Measurements from ENCODE around the gene BCL2L11. TPM values are rescaled to one million over a fixed set of nuclear protein-coding genes. Genes with fewer than 3 reads are reported as not detected.

Gene BCL2L11
- total RNA-seq, 1 donor from 2014 or later = 90.1 TPM

DNA sequence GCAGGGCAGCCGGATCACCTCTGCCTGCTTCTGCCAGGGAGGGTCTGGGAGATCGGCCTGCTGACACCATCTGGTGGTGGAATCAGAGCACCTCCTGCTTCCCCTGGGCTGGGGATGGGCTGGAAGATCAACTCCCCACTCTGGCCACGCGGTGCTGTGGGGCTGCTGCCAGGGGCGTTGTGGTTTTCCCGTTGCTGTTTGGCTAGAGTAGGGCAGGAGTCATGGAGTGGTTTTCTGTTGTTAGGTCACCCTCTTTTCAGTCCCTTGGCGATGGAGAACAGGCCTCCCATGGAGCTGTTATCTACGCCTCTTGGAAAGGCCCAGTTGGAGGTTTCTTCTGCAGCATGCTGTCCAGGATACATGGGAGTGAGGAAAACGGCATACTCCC lies 15.2 kb downstream of the BCL2L11 start:
- Histone ChIP-seq H3K4me3 (no peak overlapping the region), H3K27me3 (no peaks in the 10 kb centered on the region), H3K36me3 (no peaks in the 10 kb centered on the region), H3K9me3 (no peaks in the 10 kb centered on the region), H3K27ac (no peak overlapping the region), H3K4me1 (peaks cover 29% of the 10 kb centered on the region)
- DNase-seq (ENCODE audit: extremely low spot score in 2 of 2) = no peak
- TF ChIP-seq POLR2AphosphoS5 (IDR thresholded peaks at IDR 0.05; ENCODE audit: insufficient read depth in 1 of 2, low read depth in 1 of 2) (no peak), POLR2A (IDR thresholded peaks at IDR 0.05) (no peak)
- TF ChIP-seq, protein P1, sequence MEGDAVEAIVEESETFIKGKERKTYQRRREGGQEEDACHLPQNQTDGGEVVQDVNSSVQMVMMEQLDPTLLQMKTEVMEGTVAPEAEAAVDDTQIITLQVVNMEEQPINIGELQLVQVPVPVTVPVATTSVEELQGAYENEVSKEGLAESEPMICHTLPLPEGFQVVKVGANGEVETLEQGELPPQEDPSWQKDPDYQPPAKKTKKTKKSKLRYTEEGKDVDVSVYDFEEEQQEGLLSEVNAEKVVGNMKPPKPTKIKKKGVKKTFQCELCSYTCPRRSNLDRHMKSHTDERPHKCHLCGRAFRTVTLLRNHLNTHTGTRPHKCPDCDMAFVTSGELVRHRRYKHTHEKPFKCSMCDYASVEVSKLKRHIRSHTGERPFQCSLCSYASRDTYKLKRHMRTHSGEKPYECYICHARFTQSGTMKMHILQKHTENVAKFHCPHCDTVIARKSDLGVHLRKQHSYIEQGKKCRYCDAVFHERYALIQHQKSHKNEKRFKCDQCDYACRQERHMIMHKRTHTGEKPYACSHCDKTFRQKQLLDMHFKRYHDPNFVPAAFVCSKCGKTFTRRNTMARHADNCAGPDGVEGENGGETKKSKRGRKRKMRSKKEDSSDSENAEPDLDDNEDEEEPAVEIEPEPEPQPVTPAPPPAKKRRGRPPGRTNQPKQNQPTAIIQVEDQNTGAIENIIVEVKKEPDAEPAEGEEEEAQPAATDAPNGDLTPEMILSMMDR (IDR thresholded peaks at IDR 0.05) = no peak
- intact Hi-C loops (cut with DNase I) = no loop called here

DNA sequence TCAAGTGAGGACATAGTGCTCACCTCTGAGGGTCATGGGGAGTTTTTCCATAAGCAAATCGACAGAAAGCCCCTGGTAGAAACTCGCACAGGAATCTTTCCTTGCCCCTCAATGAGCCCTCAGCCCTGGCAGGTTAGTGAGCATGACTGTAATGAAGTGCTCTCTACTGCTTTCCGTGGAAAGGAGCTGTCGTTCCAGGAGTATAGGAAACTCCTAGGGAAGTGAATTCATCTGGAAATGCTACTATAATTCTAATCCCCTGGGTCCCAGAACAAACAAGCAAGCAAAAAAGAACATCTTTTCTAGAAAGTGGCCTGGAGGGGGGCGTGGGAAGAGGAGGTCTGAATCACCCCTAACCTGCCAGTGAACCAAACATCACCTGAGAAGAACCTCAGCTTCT lies 18.1 kb downstream of the BCL2L11 start:
- no peak for DNase-seq (ENCODE audit: extremely low spot score in 2 of 2)
- TF ChIP-seq POLR2A (IDR thresholded peaks at IDR 0.05) = no peak
- TF ChIP-seq, protein P1 (IDR thresholded peaks at IDR 0.05) = no peak
- no peak for TF ChIP-seq POLR2AphosphoS5 (IDR thresholded peaks at IDR 0.05; ENCODE audit: insufficient read depth in 1 of 2, low read depth in 1 of 2)
- no peaks in the 10 kb centered on the region for H3K9me3 ChIP-seq
- H3K36me3 ChIP-seq = peaks cover 0 to 5% of the 10 kb centered on the region in 2 donors
- intact Hi-C loops (cut with DNase I) = no loop called here
- H3K27me3 ChIP-seq = no peaks in the 10 kb centered on the region
- peaks cover 14% of the 10 kb centered on the region for H3K4me1 ChIP-seq
- no peak overlapping the region for H3K27ac ChIP-seq
- H3K4me3 ChIP-seq = no peak overlapping the region

DNA sequence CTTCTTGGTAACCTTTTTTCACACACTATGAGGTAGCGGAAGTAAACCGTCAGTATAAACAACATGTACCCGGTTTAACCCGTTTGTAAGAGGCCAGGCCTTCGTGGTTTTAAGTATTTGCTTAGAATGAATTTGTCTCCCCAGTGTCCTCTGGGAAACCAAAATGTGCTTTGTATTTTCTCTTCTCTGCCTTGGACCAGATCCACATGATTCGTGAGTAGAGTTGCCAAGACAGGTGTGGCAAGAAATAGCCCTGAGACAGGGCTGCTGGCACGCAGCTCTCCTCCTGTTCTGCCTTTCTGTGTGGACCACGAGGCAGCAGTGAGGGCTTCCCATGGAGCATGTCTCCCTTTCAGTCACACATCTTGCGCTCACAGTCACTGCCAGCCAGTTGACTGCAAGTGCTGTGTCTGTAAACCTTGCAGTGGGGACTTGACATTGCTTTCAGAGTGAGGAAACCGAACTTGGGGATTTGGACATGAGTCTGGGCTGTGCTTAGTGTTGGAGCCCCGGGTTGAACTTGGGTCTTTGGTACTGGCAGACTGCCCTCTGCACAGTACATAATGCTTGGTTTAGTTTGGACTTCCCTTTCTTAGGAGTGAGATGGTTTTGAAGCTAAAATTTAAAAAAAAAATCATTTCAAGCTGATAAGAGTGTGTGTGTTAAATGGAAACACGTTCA lies 19.1 kb downstream of the BCL2L11 start:
- Histone ChIP-seq H3K9me3 (no peaks in the 10 kb centered on the region), H3K36me3 (peaks cover 0 to 5% of the 10 kb centered on the region in 2 donors), H3K27me3 (no peaks in the 10 kb centered on the region), H3K4me1 (peaks cover 19% of the 10 kb centered on the region), H3K4me3 (no peak overlapping the region), H3K27ac (no peak overlapping the region)
- intact Hi-C loops (cut with DNase I) = no loop called here
- peak in 1 of 2 donors; percentile 23 for TF ChIP-seq POLR2AphosphoS5 (IDR thresholded peaks at IDR 0.05; ENCODE audit: insufficient read depth in 1 of 2, low read depth in 1 of 2)
- TF ChIP-seq, protein P1 (IDR thresholded peaks at IDR 0.05) = no peak
- no peak for DNase-seq (ENCODE audit: extremely low spot score in 2 of 2)

DNA sequence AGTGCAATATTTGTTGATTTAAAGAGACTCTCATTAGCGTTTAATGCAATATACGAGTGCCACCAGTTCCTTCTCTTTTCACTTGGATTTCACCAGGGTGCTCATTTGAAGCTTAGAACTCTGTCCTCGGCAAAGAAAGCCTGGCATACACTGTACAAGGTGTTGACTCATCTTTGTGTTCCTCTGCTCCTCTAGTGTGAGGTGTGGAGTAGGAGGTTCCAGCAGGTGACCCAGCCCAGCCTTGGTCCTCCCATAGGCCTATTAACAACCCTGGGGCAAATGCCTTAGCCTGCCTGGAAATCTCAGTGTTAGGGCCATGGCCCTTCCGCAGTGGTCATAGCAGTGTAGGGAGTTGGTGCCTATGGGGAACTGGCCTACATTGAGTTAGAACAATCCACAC lies 20.1 kb downstream of the BCL2L11 start:
- H3K4me3 ChIP-seq = no peak overlapping the region

DNA sequence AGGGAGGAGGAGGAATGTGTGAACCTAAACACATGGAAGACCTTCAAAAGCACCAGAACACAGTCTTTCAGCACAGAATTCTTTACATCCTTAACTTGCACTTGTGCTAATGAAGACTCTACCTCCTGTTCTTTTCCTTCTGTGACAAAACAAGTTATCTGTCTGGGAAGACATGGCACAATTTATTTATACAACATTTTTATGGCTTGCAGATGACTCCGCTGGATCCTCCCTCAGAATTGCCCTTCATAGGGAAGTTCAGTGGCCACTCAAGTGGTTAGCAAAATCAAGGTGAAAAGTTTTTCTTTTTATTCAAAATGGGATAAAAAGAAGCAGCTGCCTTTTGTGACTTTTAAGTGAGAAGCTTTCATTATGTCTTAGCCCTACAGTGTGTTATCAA lies 21.4 kb downstream of the BCL2L11 start:
- H3K4me1 ChIP-seq = peaks cover 19% of the 10 kb centered on the region
- H3K4me3 ChIP-seq = no peak overlapping the region
- no peak for DNase-seq (ENCODE audit: extremely low spot score in 2 of 2)
- no peak overlapping the region for H3K27ac ChIP-seq
- TF ChIP-seq, protein P1 (IDR thresholded peaks at IDR 0.05) = no peak
- TF ChIP-seq POLR2AphosphoS5 (IDR thresholded peaks at IDR 0.05; ENCODE audit: insufficient read depth in 1 of 2, low read depth in 1 of 2) (no peak), POLR2A (IDR thresholded peaks at IDR 0.05) (no peak)
- H3K36me3 ChIP-seq = peaks cover 0 to 5% of the 10 kb centered on the region in 2 donors
- H3K27me3 ChIP-seq = no peaks in the 10 kb centered on the region
- intact Hi-C loops (cut with DNase I) = no loop called here
- no peaks in the 10 kb centered on the region for H3K9me3 ChIP-seq

More for the DNA sequence above, 20.1 kb downstream of the BCL2L11 start:
- intact Hi-C loops (cut with DNase I) = no loop called here
- H3K27ac ChIP-seq = no peak overlapping the region
- no peak for DNase-seq (ENCODE audit: extremely low spot score in 2 of 2)
- no peak for TF ChIP-seq POLR2AphosphoS5 (IDR thresholded peaks at IDR 0.05; ENCODE audit: insufficient read depth in 1 of 2, low read depth in 1 of 2)
- TF ChIP-seq, protein P1 (IDR thresholded peaks at IDR 0.05) = no peak
- TF ChIP-seq POLR2A (IDR thresholded peaks at IDR 0.05) = no peak
- no peaks in the 10 kb centered on the region for H3K9me3 ChIP-seq
- H3K36me3 ChIP-seq = peaks cover 0 to 5% of the 10 kb centered on the region in 2 donors
- H3K4me1 ChIP-seq = peaks cover 19% of the 10 kb centered on the region
- no peaks in the 10 kb centered on the region for H3K27me3 ChIP-seq

Data from vagina (tissue), 2 donors.